ENCODE measurements around the gene UCKL1. TPM values are rescaled to one million over a fixed set of nuclear protein-coding genes. Genes with fewer than 3 reads are reported as not detected.
A peak's percentile ranks its signal among the peaks of the same experiment; 100 is the strongest.

Gene UCKL1
- total RNA-seq, 1 donor from 2014 or later, result 39.3 TPM

DNA sequence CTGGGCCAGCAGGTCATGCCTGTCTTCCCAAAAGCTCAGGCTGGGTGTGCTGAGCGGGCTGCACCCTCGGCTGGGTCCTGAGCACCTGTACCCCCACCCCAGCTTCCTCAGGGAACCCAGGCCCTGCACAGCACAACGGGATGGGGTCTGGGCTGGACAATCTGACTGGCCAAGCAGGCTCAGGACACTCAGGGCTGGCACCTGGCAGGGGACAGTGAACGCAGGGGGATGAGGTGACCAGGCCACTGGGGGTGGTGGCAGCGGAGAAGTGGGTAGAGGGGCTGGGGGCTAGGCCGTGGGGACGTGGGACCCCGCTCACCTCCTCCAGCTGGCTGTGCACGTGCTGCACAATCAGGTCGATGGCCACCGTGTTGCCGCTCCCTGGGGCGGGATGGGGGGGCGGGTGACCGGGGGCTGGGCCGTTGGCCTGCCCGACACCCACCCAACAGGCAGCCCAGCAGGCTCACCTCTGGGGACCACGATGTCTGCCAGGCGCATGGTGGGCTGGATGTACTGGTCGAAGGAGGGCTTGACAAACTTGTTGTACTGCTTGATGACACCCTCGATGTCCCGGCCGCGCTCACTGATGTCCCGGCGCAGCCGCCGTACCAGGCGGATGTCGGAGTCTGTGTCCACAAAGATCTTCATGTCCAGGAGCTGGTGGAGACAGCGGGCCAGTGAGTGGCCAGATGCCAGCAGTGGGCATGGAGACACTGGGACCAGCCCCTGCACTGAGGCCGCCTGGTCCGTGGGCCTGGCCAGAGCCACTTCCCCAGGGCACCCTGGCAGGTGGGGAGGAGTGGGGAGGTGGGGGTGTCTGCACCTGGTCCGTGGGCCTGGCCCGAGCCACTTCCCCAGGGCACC lies 11.9 kb downstream of the UCKL1 start:
- Mint-ChIP-seq H3K27me3 (ENCODE audit: low read depth) (peaks cover 8% of the 10 kb centered on the region), H3K9me3 (no peaks in the 10 kb centered on the region), H3K4me3 (no peak overlapping the region), H3K4me1 (peaks cover 23% of the 10 kb centered on the region), H3K36me3 (ENCODE audit: low read depth) (peaks cover 2% of the 10 kb centered on the region), H3K27ac (ENCODE audit: unreplicated experiment) (no peak overlapping the region)
- no peak for TF ChIP-seq CTCF (conservative IDR thresholded peaks at IDR 0.05)
- no peak for DNase-seq (ENCODE audit: low read depth, low spot score)

GRCh38 chr20:63943808-63944077 lies 12.5 kb downstream of the UCKL1 start:
- no peak for DNase-seq (ENCODE audit: low read depth, low spot score)
- H3K36me3 Mint-ChIP-seq (ENCODE audit: low read depth), result peaks cover 2% of the 10 kb centered on the region
- no peak for TF ChIP-seq CTCF (conservative IDR thresholded peaks at IDR 0.05)
- H3K4me1 Mint-ChIP-seq, result peaks cover 18% of the 10 kb centered on the region
- peaks cover 5% of the 10 kb centered on the region for H3K27me3 Mint-ChIP-seq (ENCODE audit: low read depth)
- H3K4me3 Mint-ChIP-seq, result no peak overlapping the region
- no peaks in the 10 kb centered on the region for H3K9me3 Mint-ChIP-seq
- no peak overlapping the region for H3K27ac Mint-ChIP-seq (ENCODE audit: unreplicated experiment)

GRCh38 chr20:63942969-63943807 lies 13.0 kb downstream of the UCKL1 start:
- H3K27ac Mint-ChIP-seq (ENCODE audit: unreplicated experiment), result peak overlapping the region; percentile 6
- DNase-seq (ENCODE audit: low read depth, low spot score), result no peak
- H3K4me1 Mint-ChIP-seq, result peaks cover 13% of the 10 kb centered on the region
- H3K27me3 Mint-ChIP-seq (ENCODE audit: low read depth), result peaks cover 4% of the 10 kb centered on the region
- no peaks in the 10 kb centered on the region for H3K9me3 Mint-ChIP-seq
- H3K4me3 Mint-ChIP-seq, result no peak overlapping the region
- TF ChIP-seq CTCF (conservative IDR thresholded peaks at IDR 0.05), result no peak
- peaks cover 2% of the 10 kb centered on the region for H3K36me3 Mint-ChIP-seq (ENCODE audit: low read depth)

DNA sequence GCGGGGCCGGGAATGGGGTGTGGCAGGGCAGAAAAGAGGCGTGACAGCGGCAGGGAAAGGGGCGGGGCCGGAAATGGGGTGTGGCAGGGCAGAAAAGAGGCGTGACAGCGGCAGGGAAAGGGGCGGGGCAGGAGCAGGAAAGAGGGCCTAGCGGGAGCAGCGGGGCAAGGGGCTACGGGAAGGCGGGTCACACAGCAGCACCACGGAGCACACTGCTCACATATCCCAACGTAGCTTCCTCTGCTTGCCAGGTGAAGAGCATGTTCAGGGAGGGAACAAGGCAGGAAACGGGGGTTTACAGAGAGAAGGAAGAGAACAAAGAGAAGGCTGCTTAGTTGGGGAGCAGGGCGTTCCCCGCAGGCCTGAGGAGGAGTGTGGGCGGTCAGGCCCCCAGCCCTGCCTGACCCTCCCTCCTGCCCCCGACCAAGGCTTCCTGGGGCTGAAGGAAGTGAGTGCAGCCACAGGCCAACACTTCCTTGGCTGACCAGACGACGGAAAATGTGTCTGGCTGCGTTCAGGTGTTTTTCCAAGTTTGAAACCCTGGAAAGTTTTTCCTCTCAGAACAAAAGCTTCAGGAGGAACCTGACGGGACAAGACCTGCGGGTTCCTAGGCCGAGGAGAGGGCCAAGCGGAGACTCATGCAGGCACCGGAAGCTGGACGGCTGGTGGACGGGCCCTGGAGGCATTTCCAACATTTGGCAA lies 13.8 kb downstream of the UCKL1 start:
- Mint-ChIP-seq H3K4me1 (peaks cover 8% of the 10 kb centered on the region), H3K9me3 (no peaks in the 10 kb centered on the region), H3K27ac (ENCODE audit: unreplicated experiment) (peak overlapping the region; percentile 88), H3K27me3 (ENCODE audit: low read depth) (peaks cover 4% of the 10 kb centered on the region), H3K36me3 (ENCODE audit: low read depth) (peaks cover 8% of the 10 kb centered on the region), H3K4me3 (peak overlapping the region; percentile 44)
- no peak for TF ChIP-seq CTCF (conservative IDR thresholded peaks at IDR 0.05)
- no peak for DNase-seq (ENCODE audit: low read depth, low spot score)

GRCh38 chr20:63941282-63942081 lies 14.7 kb downstream of the UCKL1 start:
- Mint-ChIP-seq H3K4me1 (peaks cover 4% of the 10 kb centered on the region), H3K4me3 (no peak overlapping the region), H3K36me3 (ENCODE audit: low read depth) (peaks cover 8% of the 10 kb centered on the region), H3K27ac (ENCODE audit: unreplicated experiment) (no peak overlapping the region), H3K27me3 (ENCODE audit: low read depth) (no peaks in the 10 kb centered on the region), H3K9me3 (no peaks in the 10 kb centered on the region)
- no peak for TF ChIP-seq CTCF (conservative IDR thresholded peaks at IDR 0.05)
- no peak for DNase-seq (ENCODE audit: low read depth, low spot score)
